OCI-LY3 (cell line): ENCODE data around the gene PDLIM4.

Experiments used
- EZH2phosphoT487 ChIP-seq: fragments of 200-600 bp; shearing (Covaris generic); IDR thresholded peaks from 2 replicates; pipeline ENCODE4 v1.6.1; 2018; ENCODE audit warnings: antibody characterized with exemption, mixed run types, low read depth
- TF ChIP-seq, protein P1 (sequence below): fragments of 200-600, 300-600 bp; sonication (generic); IDR thresholded peaks from 2 replicates; pipeline ENCODE4 v1.5.1; 2014; ENCODE audit warnings: antibody characterized with exemption, low read length, low read depth

- TF ChIP-seq, protein P1, sequence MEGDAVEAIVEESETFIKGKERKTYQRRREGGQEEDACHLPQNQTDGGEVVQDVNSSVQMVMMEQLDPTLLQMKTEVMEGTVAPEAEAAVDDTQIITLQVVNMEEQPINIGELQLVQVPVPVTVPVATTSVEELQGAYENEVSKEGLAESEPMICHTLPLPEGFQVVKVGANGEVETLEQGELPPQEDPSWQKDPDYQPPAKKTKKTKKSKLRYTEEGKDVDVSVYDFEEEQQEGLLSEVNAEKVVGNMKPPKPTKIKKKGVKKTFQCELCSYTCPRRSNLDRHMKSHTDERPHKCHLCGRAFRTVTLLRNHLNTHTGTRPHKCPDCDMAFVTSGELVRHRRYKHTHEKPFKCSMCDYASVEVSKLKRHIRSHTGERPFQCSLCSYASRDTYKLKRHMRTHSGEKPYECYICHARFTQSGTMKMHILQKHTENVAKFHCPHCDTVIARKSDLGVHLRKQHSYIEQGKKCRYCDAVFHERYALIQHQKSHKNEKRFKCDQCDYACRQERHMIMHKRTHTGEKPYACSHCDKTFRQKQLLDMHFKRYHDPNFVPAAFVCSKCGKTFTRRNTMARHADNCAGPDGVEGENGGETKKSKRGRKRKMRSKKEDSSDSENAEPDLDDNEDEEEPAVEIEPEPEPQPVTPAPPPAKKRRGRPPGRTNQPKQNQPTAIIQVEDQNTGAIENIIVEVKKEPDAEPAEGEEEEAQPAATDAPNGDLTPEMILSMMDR, result no peak
- no peak for TF ChIP-seq EZH2phosphoT487
These were observed 42.2 kb upstream of the PDLIM4 start for GRCh38 chr5:132215329-132215728.
